Astrocyte (in vitro differentiated cells and primary cell): ENCODE results near the gene ZC3H11A.

Experiments
- CTCF ChIP-seq: IDR thresholded peaks from 2 replicates; pipeline ENCODE4 v1.5.1; 2011; ENCODE audit warnings: low read depth, mild to moderate bottlenecking, inconsistent platforms, low read length, moderate library complexity; ENCODE audit not compliant: insufficient read depth
- EZH2 ChIP-seq: IDR thresholded peaks from 2 replicates; pipeline ENCODE4 v1.6.1; 2012; ENCODE audit warnings: mild to moderate bottlenecking, low read length, inconsistent platforms; ENCODE audit not compliant: insufficient read depth

DNA sequence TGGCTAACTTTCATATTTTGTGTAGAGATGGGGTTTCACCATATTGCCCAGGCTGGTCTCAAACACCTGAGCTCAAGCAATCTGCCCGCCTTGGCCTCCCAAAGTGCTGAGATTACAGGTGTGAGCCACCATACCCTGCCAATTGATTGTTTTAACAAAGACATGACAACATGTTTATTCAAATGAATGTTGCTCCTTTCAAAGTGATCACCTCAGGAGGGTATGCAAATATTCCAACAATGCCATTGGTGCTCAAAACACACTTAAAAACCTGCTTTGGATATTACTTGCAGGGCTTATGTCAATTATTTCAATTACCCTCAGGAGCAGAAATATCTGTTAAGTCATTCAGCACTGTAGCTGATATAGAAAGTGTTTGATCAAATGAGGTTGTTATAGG is 22.6 kb upstream of the ZC3H11A start:
- TF ChIP-seq CTCF (no peak), EZH2 (no peak)
